ENCODE measurements around the gene GASK1A. TPM values are rescaled to one million over a fixed set of nuclear protein-coding genes. Genes with fewer than 3 reads are reported as not detected.

The GASK1A gene
- total RNA-seq, 2 donors from 2014 or later: not detected

DNA sequence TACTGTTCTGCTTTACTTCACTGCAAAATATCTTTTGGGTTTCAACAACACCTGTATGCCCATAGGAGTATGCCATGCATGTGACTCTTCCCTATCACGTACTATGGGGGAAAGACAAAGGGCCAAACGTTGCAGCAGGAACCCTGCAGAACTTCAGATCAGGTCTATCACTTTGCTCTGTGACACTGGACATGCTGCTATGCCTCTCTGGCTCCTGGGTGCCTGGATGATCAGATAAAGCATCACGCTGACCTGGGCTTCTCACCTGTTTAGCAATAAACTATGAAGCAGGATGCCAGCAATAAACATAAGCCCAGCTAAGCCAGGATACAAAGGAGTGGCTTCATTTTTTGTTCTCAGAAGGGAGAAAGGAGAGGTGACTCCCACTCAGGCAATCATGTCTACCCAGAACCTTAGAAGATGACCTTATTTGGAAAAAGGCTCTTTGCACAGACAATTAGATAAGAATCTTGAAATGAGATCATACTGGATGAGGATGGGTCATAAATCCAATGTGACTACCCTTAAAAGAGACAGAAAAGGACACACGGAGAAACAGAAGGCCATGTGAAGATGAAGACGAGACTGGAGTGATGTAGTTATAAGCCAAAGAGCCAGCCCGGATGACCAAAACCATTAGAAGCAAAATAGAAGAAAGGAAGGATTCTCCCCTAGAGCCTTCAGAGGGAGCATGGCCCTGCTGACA, 107.5 kb downstream of the GASK1A start:
- H3K4me3 Mint-ChIP-seq: no peak overlapping the region
- no peaks in the 10 kb centered on the region for H3K9me3 ChIP-seq (ENCODE audit: control insufficient read depth, low read length, poor library complexity, severe bottlenecking)
- peaks cover 5% of the 10 kb centered on the region for H3K36me3 Mint-ChIP-seq (ENCODE audit: low read depth)
- ATAC-seq (no peak), DNase-seq (no peak)
- no peak overlapping the region for H3K27ac Mint-ChIP-seq
- no peaks in the 10 kb centered on the region for H3K27me3 Mint-ChIP-seq
- peaks cover 13% of the 10 kb centered on the region for H3K4me1 Mint-ChIP-seq

- no peak for ATAC-seq
- Mint-ChIP-seq H3K27me3 (no peaks in the 10 kb centered on the region), H3K4me1 (peaks cover 16% of the 10 kb centered on the region), H3K4me3 (no peak overlapping the region), H3K27ac (no peak overlapping the region), H3K36me3 (ENCODE audit: low read depth) (peaks cover 7% of the 10 kb centered on the region)
- H3K9me3 ChIP-seq (ENCODE audit: control insufficient read depth, low read length, poor library complexity, severe bottlenecking): no peaks in the 10 kb centered on the region
- DNase-seq: no peak
Measured at GRCh38 chr3:43087249-43087776, 108.2 kb downstream of the GASK1A start.

GRCh38 chr3:43089081-43089480, 110.0 kb downstream of the GASK1A start:
- ATAC-seq: no peak
- Mint-ChIP-seq H3K4me1 (peaks cover 20% of the 10 kb centered on the region), H3K27ac (no peak overlapping the region), H3K36me3 (ENCODE audit: low read depth) (peaks cover 7% of the 10 kb centered on the region), H3K27me3 (no peaks in the 10 kb centered on the region), H3K4me3 (no peak overlapping the region)
- no peak for DNase-seq
- H3K9me3 ChIP-seq (ENCODE audit: control insufficient read depth, low read length, poor library complexity, severe bottlenecking): no peaks in the 10 kb centered on the region

DNA sequence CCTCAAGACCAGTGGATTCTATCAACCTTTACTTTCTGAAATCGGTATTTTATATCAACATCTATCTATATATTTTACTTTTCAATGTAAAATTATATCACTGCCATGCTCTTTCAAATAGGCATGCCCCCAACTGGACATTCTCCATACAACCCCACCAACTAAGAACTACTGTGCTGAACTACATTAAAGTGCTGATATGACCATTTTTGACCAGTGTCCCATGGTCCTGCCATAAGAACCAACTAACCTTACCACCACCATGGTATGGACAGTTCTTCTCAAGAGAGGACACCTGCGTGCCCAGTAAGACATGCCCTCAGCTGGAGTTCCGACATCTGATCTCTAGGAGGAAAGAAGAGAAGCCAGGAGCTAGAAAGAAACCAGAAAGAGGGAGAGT, 111.1 kb downstream of the GASK1A start:
- Mint-ChIP-seq H3K27ac (peak overlapping the region; percentile 27), H3K4me3 (no peak overlapping the region), H3K4me1 (peaks cover 22% of the 10 kb centered on the region), H3K27me3 (no peaks in the 10 kb centered on the region), H3K36me3 (ENCODE audit: low read depth) (peaks cover 7% of the 10 kb centered on the region)
- ATAC-seq: no peak
- no peak for DNase-seq
- no peaks in the 10 kb centered on the region for H3K9me3 ChIP-seq (ENCODE audit: control insufficient read depth, low read length, poor library complexity, severe bottlenecking)

- Mint-ChIP-seq H3K27ac (no peak overlapping the region), H3K36me3 (ENCODE audit: low read depth) (peaks cover 9% of the 10 kb centered on the region)
- no peak for DNase-seq
Measured at GRCh38 chr3:43091481-43091880, 112.4 kb downstream of the GASK1A start.

DNA sequence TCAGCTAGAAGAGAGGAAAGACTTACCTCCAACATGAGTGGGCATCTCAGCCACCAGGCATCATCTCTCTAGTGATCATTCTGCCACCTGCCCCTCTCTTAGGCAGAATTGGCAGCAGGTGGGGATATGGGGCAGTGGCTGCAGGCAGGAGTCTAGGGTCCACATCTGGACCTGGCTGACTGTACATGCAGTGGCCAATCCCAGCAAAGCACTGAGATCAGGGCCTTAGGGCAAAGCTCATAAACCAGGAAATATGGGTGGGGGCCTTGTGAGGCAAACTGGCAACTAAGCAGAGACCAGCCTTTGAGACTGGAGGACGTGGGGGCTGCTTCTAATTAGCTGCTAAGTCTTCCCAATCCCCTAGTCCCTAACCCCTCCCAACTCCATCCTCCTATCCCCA, 113.9 kb downstream of the GASK1A start:
- H3K27ac Mint-ChIP-seq: no peak overlapping the region
- DNase-seq (no peak), ATAC-seq (no peak)
- H3K4me1 Mint-ChIP-seq: peaks cover 19% of the 10 kb centered on the region
- no peaks in the 10 kb centered on the region for H3K9me3 ChIP-seq (ENCODE audit: control insufficient read depth, low read length, poor library complexity, severe bottlenecking)
- peaks cover 7% of the 10 kb centered on the region for H3K36me3 Mint-ChIP-seq (ENCODE audit: low read depth)
- no peak overlapping the region for H3K4me3 Mint-ChIP-seq
- no peaks in the 10 kb centered on the region for H3K27me3 Mint-ChIP-seq

More at GRCh38 chr3:43091481-43091880, 112.4 kb downstream of the GASK1A start:
- H3K9me3 ChIP-seq (ENCODE audit: control insufficient read depth, low read length, poor library complexity, severe bottlenecking): no peaks in the 10 kb centered on the region
- no peak for ATAC-seq
- no peaks in the 10 kb centered on the region for H3K27me3 Mint-ChIP-seq
- H3K4me3 Mint-ChIP-seq: no peak overlapping the region
- H3K4me1 Mint-ChIP-seq: peaks cover 22% of the 10 kb centered on the region

- DNase-seq (no peak), ATAC-seq (no peak)
- no peak overlapping the region for H3K4me3 Mint-ChIP-seq
- H3K4me1 Mint-ChIP-seq: peaks cover 22% of the 10 kb centered on the region
- peaks cover 7% of the 10 kb centered on the region for H3K36me3 Mint-ChIP-seq (ENCODE audit: low read depth)
- no peak overlapping the region for H3K27ac Mint-ChIP-seq
- no peaks in the 10 kb centered on the region for H3K27me3 Mint-ChIP-seq
- H3K9me3 ChIP-seq (ENCODE audit: control insufficient read depth, low read length, poor library complexity, severe bottlenecking): no peaks in the 10 kb centered on the region
Measured at GRCh38 chr3:43093974-43094373, 114.9 kb downstream of the GASK1A start.

GRCh38 chr3:43094381-43094780, 115.3 kb downstream of the GASK1A start:
- peaks cover 7% of the 10 kb centered on the region for H3K36me3 Mint-ChIP-seq (ENCODE audit: low read depth)
- no peak overlapping the region for H3K4me3 Mint-ChIP-seq
- peaks cover 22% of the 10 kb centered on the region for H3K4me1 Mint-ChIP-seq
- no peak overlapping the region for H3K27ac Mint-ChIP-seq
- no peaks in the 10 kb centered on the region for H3K27me3 Mint-ChIP-seq
- no peak for ATAC-seq
- no peaks in the 10 kb centered on the region for H3K9me3 ChIP-seq (ENCODE audit: control insufficient read depth, low read length, poor library complexity, severe bottlenecking)
- DNase-seq: no peak

GRCh38 chr3:43094851-43095250, 115.7 kb downstream of the GASK1A start:
- Mint-ChIP-seq H3K27me3 (no peaks in the 10 kb centered on the region), H3K36me3 (ENCODE audit: low read depth) (peaks cover 7% of the 10 kb centered on the region), H3K4me1 (peaks cover 22% of the 10 kb centered on the region), H3K27ac (no peak overlapping the region), H3K4me3 (no peak overlapping the region)
- H3K9me3 ChIP-seq (ENCODE audit: control insufficient read depth, low read length, poor library complexity, severe bottlenecking): no peaks in the 10 kb centered on the region
- ATAC-seq (no peak), DNase-seq (no peak)

DNA sequence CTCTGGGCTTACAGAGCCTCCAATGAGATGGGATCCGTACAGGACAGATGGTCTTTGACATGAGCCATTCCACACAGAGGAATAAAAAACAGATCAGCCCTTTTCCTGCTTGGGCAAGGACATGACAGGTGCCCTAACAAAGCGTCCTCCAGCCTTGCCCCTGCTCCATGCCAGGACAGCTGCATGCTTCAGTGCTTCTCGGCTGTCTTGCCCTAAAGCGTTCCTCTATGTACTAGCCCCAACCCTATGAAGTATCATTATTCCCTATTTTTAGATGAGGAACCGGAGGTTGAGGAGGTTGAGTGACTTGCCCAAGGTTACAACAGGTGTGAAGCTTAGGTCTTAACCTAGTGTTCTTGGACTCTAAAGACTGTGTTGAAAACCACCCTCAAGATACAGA, 116.3 kb downstream of the GASK1A start:
- no peak overlapping the region for H3K4me3 Mint-ChIP-seq
- ATAC-seq (no peak), DNase-seq (no peak)
- peaks cover 17% of the 10 kb centered on the region for H3K4me1 Mint-ChIP-seq
- H3K27ac Mint-ChIP-seq: no peak overlapping the region
- peaks cover 5% of the 10 kb centered on the region for H3K36me3 Mint-ChIP-seq (ENCODE audit: low read depth)
- no peaks in the 10 kb centered on the region for H3K27me3 Mint-ChIP-seq
- no peaks in the 10 kb centered on the region for H3K9me3 ChIP-seq (ENCODE audit: control insufficient read depth, low read length, poor library complexity, severe bottlenecking)

DNA sequence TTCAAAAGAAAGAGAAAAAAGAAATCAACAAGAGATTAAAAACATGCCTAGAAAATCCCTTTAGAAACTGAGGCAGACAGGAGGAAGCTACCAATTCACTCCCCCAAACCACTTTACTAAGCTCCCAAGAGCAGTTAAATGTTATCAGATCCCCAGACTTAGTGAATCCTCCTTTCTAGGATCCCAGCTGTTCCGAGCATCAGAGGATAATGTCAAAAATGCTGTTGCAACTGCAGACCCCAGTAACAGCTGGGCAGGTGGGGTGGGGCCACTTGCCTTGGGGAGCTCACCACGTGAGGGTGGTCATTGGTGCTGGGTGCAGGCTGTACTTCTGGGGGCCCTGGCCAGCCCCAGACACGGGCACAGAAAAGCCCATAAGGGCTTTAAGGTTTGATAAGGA, 117.7 kb downstream of the GASK1A start:
- no peak for ATAC-seq
- no peak overlapping the region for H3K4me3 Mint-ChIP-seq
- H3K36me3 Mint-ChIP-seq (ENCODE audit: low read depth): peaks cover 3% of the 10 kb centered on the region
- no peak for DNase-seq
- H3K27ac Mint-ChIP-seq: no peak overlapping the region
- peaks cover 14% of the 10 kb centered on the region for H3K4me1 Mint-ChIP-seq
- no peaks in the 10 kb centered on the region for H3K27me3 Mint-ChIP-seq
- H3K9me3 ChIP-seq (ENCODE audit: control insufficient read depth, low read length, poor library complexity, severe bottlenecking): no peaks in the 10 kb centered on the region

DNA sequence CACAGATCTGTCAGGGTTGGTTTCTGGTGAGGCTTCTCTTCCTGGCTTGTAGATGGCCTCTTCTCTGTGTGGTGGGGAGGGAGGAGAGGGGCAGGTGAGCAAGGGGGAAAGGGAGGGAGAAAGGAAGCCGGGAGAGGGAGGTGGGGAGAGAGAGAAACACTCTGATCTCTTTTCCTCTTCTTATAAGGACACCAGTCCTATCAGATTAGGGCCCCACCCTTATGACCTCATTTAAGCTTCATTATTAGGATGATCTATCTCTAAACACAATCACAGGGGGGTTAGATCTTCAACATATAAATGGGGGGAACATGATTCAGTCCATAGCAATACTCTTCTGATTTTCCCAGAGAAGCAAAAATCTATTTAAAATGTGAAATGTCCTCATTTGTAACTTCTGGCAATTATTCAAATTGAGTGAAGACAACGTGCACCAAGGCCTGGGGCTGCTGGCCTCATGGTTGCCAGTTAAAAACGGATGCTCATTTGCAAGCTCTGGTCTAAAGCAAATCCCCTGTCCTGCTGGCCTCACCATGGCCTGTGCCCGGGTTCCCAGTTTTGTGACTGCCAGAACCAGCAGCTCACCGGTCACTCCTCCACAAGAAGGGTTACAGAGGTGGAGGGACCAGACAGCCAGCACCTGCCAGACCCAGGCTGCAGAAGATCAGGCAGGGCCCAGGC, 118.4 kb downstream of the GASK1A start:
- H3K9me3 ChIP-seq (ENCODE audit: control insufficient read depth, low read length, poor library complexity, severe bottlenecking): no peaks in the 10 kb centered on the region
- no peak overlapping the region for H3K27ac Mint-ChIP-seq
- ATAC-seq (no peak), DNase-seq (no peak)
- peaks cover 3% of the 10 kb centered on the region for H3K36me3 Mint-ChIP-seq (ENCODE audit: low read depth)
- peaks cover 12% of the 10 kb centered on the region for H3K4me1 Mint-ChIP-seq
- no peak overlapping the region for H3K4me3 Mint-ChIP-seq
- H3K27me3 Mint-ChIP-seq: no peaks in the 10 kb centered on the region

DNA sequence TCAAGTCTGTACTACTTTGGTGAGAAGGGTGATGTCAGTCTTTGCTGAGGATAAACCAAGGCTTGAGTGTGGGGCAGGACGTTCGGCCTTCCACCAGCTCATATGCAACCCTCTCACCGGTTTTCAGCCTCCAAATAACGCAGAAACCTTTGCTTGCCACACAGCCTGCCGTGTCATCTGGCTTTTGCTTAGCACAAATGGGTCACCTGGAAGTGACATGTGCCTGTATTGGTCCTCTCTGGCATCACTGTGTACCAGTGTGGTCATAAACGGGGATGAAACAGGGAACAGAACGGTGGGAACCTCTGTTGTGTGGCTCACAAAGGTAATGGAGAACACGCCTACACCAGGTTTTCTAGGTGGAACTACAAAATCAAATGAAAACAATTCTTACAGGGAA, 119.7 kb downstream of the GASK1A start:
- no peak for DNase-seq

More for the DNA sequence above, 119.7 kb downstream of the GASK1A start:
- no peak overlapping the region for H3K4me3 Mint-ChIP-seq
- H3K27ac Mint-ChIP-seq: no peak overlapping the region
- H3K36me3 Mint-ChIP-seq (ENCODE audit: low read depth): peaks cover 3% of the 10 kb centered on the region
- H3K9me3 ChIP-seq (ENCODE audit: control insufficient read depth, low read length, poor library complexity, severe bottlenecking): no peaks in the 10 kb centered on the region
- no peaks in the 10 kb centered on the region for H3K27me3 Mint-ChIP-seq
- peaks cover 13% of the 10 kb centered on the region for H3K4me1 Mint-ChIP-seq
- no peak for ATAC-seq

Data from T-helper 17 cell (primary cell).